HepG2 (cell line): ENCODE measurements around the gene GORASP2. TPM values are rescaled to one million over a fixed set of nuclear protein-coding genes. Genes with fewer than 3 reads are reported as not detected.
A peak's percentile ranks its signal among the peaks of the same experiment; 100 is the strongest.

Experiments used
- CBX1 ChIP-seq: IDR thresholded peaks from one replicate; pipeline ENCODE4 v1.6.1; 2016; ENCODE audit warnings: antibody characterized with exemption, low read depth
- CENPT ChIP-seq: sonication (generic); formaldehyde crosslinking; IDR thresholded peaks from 2 replicates; pipeline ENCODE4 v1.8.0; 2022; ENCODE audit warnings: low read depth, mild to moderate bottlenecking, moderate library complexity, missing genetic modification reagents
- EED ChIP-seq: sonication (generic); formaldehyde crosslinking; IDR thresholded peaks from 2 replicates; pipeline ENCODE4 v1.5.0; 2020; ENCODE audit warnings: mild to moderate bottlenecking, missing genetic modification reagents
- MEF2D ChIP-seq: sonication (generic); formaldehyde crosslinking; IDR thresholded peaks from 2 replicates; pipeline ENCODE4 v1.5.1; 2020; ENCODE audit warnings: mild to moderate bottlenecking, missing genetic modification reagents
- MEIS2 ChIP-seq: sonication (generic); formaldehyde crosslinking; IDR thresholded peaks from 2 replicates; pipeline ENCODE4 v1.9.0; 2021; ENCODE audit warnings: mild to moderate bottlenecking, missing genetic modification reagents
- MIER3 ChIP-seq: IDR thresholded peaks from 2 replicates; pipeline ENCODE4 v1.6.1; 2016; ENCODE audit warnings: missing compliant biosample characterization, borderline replicate concordance
- POLR2AphosphoS5 ChIP-seq: IDR thresholded peaks from 2 replicates; pipeline ENCODE4 v1.6.1; 2012; ENCODE audit warnings: low read depth, low read length
- REL ChIP-seq: sonication (generic); formaldehyde crosslinking; conservative IDR thresholded peaks from 2 replicates; pipeline ENCODE4 v1.8.0; 2022; ENCODE audit warnings: mild to moderate bottlenecking, missing genetic modification reagents, moderate library complexity
- RFX3 ChIP-seq: IDR thresholded peaks from 2 replicates; pipeline ENCODE4 v1.6.1; 2016; ENCODE audit warnings: missing biosample characterization, missing genetic modification reagents
- SIX4 ChIP-seq: sonication (generic); formaldehyde crosslinking; IDR thresholded peaks from 2 replicates; pipeline ENCODE4 v1.4.0; 2020; ENCODE audit warnings: missing genetic modification reagents
- SMAD3 ChIP-seq: sonication (generic); formaldehyde crosslinking; IDR thresholded peaks from 2 replicates; pipeline ENCODE4 v1.4.0; 2020; ENCODE audit warnings: missing genetic modification reagents
- STAT5B ChIP-seq: sonication (generic); formaldehyde crosslinking; IDR thresholded peaks from 2 replicates; pipeline ENCODE4 v1.4.0; 2020; ENCODE audit warnings: missing genetic modification reagents
- TEAD2 ChIP-seq: sonication (generic); formaldehyde crosslinking; IDR thresholded peaks from 2 replicates; pipeline ENCODE4 v1.9.0; 2021; ENCODE audit warnings: missing genetic modification reagents
- ZNF121 ChIP-seq: sonication (generic); formaldehyde crosslinking; IDR thresholded peaks from 2 replicates; pipeline ENCODE4 v1.5.0; 2020; ENCODE audit warnings: mild to moderate bottlenecking, missing genetic modification reagents
- ZNF235 ChIP-seq: sonication (generic); formaldehyde crosslinking; IDR thresholded peaks from 2 replicates; pipeline ENCODE4 v1.8.1; 2023; ENCODE audit warnings: mild to moderate bottlenecking, missing genetic modification reagents, borderline replicate concordance
- ZNF24 ChIP-seq: fragments of 450-650 bp; IDR thresholded peaks from 2 replicates; pipeline ENCODE4 v1.6.1; 2017; ENCODE audit warnings: antibody characterized with exemption, mild to moderate bottlenecking
- ZNF263 ChIP-seq: sonication (generic); formaldehyde crosslinking; IDR thresholded peaks from 2 replicates; pipeline ENCODE4 v1.4.0; 2020; ENCODE audit warnings: missing genetic modification reagents
- ZNF326 ChIP-seq: sonication (generic); formaldehyde crosslinking; IDR thresholded peaks from 2 replicates; pipeline ENCODE4 v1.4.0; 2020; ENCODE audit warnings: missing genetic modification reagents, borderline replicate concordance
- ZNF550 ChIP-seq: sonication (generic); formaldehyde crosslinking; IDR thresholded peaks from 2 replicates; pipeline ENCODE4 v1.4.0; 2020; ENCODE audit warnings: mild to moderate bottlenecking, missing genetic modification reagents, borderline replicate concordance
- ZNF850 ChIP-seq: sonication (generic); formaldehyde crosslinking; conservative IDR thresholded peaks from 2 replicates; pipeline ENCODE4 v1.9.0; 2021; ENCODE audit warnings: mild to moderate bottlenecking, missing genetic modification reagents
- polyA plus RNA-seq, 8 experiments: library from polyadenylated mRNA; depleted of rRNA in 3 of 8; stranded (reverse) in 7 of 8; unstranded in 1 of 8; fragments of >200 nt; fragmentation: Illumina TruSeq in 4 of 8; extraction: Trizol in 4 of 8; gene quantifications; 2 replicates each; pipeline versions ENCODE4 v1.2.1 to v1.2.3, GENCODE V29; 2011 to 2016; ENCODE audit warnings: low read depth in 4 of 8, missing spikeins in 1 of 8, mixed read lengths in 1 of 8; ENCODE audit not compliant: insufficient read depth in 1 of 8
- total RNA-seq, 5 experiments: library from RNA; depleted of rRNA; stranded (reverse); fragments of >200 nt; fragmentation: Illumina TruSeq; extraction: Trizol; gene quantifications; 2 replicates each; pipeline ENCODE4 v1.2.3, GENCODE V29; 2016; ENCODE audit warnings: low read depth in 1 of 5
- TF ChIP-seq, protein P1 (sequence below): sonication (generic); formaldehyde crosslinking; conservative IDR thresholded peaks from 2 replicates; pipeline ENCODE4 v1.8.0; 2022; ENCODE audit warnings: mild to moderate bottlenecking, moderate library complexity, missing genetic modification reagents
- TF ChIP-seq, protein P2 (sequence below): sonication (generic); formaldehyde crosslinking; IDR thresholded peaks from 2 replicates; pipeline ENCODE4 v1.9.0; 2021; ENCODE audit warnings: missing genetic modification reagents, mild to moderate bottlenecking, borderline replicate concordance
- TF ChIP-seq, protein P3 (sequence below): fragments of 450-650 bp; IDR thresholded peaks from 2 replicates; pipeline ENCODE4 v1.6.1; 2016

The GORASP2 gene
- total and polyA plus RNA-seq, 2 of the 13 experiments (the other 11 are each of a cell fraction or from before 2014, with no cell fraction given), result 103 to 239 TPM

GRCh38 chr2:170930131-170930990 is 1.3 kb downstream of the GORASP2 start (continued):
- TF ChIP-seq ZNF850 (CRISPR knock-in tag), result no peak
- TF ChIP-seq, protein P1, sequence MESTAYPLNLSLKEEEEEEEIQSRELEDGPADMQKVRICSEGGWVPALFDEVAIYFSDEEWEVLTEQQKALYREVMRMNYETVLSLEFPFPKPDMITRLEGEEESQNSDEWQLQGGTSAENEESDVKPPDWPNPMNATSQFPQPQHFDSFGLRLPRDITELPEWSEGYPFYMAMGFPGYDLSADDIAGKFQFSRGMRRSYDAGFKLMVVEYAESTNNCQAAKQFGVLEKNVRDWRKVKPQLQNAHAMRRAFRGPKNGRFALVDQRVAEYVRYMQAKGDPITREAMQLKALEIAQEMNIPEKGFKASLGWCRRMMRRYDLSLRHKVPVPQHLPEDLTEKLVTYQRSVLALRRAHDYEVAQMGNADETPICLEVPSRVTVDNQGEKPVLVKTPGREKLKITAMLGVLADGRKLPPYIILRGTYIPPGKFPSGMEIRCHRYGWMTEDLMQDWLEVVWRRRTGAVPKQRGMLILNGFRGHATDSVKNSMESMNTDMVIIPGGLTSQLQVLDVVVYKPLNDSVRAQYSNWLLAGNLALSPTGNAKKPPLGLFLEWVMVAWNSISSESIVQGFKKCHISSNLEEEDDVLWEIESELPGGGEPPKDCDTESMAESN (CRISPR knock-in tag), result no peak; the same call in 1 of the 2 replicates
- TF ChIP-seq POLR2AphosphoS5, result no peak; the same call in 1 of the 2 replicates
- TF ChIP-seq TEAD2 (CRISPR knock-in tag), result no peak
- TF ChIP-seq SMAD3, result no peak; the same call in 1 of the 2 replicates
- no peak for TF ChIP-seq SIX4 (CRISPR knock-in tag)
- no peak for TF ChIP-seq CBX1
- no peak for TF ChIP-seq ZNF326 (CRISPR knock-in tag)
- TF ChIP-seq, protein P2, sequence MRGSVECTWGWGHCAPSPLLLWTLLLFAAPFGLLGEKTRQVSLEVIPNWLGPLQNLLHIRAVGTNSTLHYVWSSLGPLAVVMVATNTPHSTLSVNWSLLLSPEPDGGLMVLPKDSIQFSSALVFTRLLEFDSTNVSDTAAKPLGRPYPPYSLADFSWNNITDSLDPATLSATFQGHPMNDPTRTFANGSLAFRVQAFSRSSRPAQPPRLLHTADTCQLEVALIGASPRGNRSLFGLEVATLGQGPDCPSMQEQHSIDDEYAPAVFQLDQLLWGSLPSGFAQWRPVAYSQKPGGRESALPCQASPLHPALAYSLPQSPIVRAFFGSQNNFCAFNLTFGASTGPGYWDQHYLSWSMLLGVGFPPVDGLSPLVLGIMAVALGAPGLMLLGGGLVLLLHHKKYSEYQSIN (CRISPR knock-in tag), result no peak
- no peak for TF ChIP-seq ZNF121
- no peak for TF ChIP-seq MEF2D (CRISPR knock-in tag)
- no peak for TF ChIP-seq REL (CRISPR knock-in tag)
- TF ChIP-seq ZNF263, result no peak
- no peak for TF ChIP-seq ZNF235
- TF ChIP-seq, protein P3, sequence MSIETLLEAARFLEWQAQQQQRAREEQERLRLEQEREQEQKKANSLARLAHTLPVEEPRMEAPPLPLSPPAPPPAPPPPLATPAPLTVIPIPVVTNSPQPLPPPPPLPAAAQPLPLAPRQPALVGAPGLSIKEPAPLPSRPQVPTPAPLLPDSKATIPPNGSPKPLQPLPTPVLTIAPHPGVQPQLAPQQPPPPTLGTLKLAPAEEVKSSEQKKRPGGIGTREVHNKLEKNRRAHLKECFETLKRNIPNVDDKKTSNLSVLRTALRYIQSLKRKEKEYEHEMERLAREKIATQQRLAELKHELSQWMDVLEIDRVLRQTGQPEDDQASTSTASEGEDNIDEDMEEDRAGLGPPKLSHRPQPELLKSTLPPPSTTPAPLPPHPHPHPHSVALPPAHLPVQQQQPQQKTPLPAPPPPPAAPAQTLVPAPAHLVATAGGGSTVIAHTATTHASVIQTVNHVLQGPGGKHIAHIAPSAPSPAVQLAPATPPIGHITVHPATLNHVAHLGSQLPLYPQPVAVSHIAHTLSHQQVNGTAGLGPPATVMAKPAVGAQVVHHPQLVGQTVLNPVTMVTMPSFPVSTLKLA, result peak; percentile 9; the same call in 1 of the 2 replicates
- peak; percentile 25; the same call in 1 of the 2 replicates for TF ChIP-seq MIER3
- TF ChIP-seq MEIS2, result peak; percentile 29; the same call in 1 of the 2 replicates
- TF ChIP-seq CENPT (CRISPR knock-in tag), result no peak
- TF ChIP-seq STAT5B (CRISPR knock-in tag), result no peak
- no peak for TF ChIP-seq RFX3 (CRISPR knock-in tag)
- TF ChIP-seq EED (CRISPR knock-in tag), result no peak
- TF ChIP-seq ZNF24, result no peak
- 0 out of 2 replicates have a peak, but pooled peaks have one; percentile 33 for TF ChIP-seq ZNF550 (CRISPR knock-in tag)
